Measurements from ENCODE around the gene BAZ1A.

BAZ1A gene

GRCh38 chr14:34883954-34884353 lies 8.8 kb upstream of the BAZ1A start:
- Histone ChIP-seq H2BK120ac (ENCODE audit: low read depth, low read length) (no peak overlapping the region), H2BK15ac (replicated peaks; ENCODE audit: low read depth) (no peak overlapping the region), H3K23ac (ENCODE audit: low read length) (no peak overlapping the region), H3K18ac (ENCODE audit: low read length) (no peak overlapping the region), H3K4me2 (ENCODE audit: low read length) (no peak overlapping the region), H3K4ac (ENCODE audit: low read depth, low read length) (no peak overlapping the region), H4K5ac (ENCODE audit: low read length) (no peak overlapping the region), H4K8ac (ENCODE audit: low read depth, low read length) (no peak overlapping the region), H3K36me3 (ENCODE audit: control insufficient read depth, insufficient read depth, low read length) (no peaks in the 10 kb centered on the region), H3K4me1 (ENCODE audit: control insufficient read depth, low read depth, low read length) (no peaks in the 10 kb centered on the region), H3K27ac (ENCODE audit: low read depth, low read length) (no peak overlapping the region), H3K56ac (ENCODE audit: low read length) (no peak overlapping the region), H3K27me3 (ENCODE audit: insufficient read depth, low read length, poor library complexity) (no peaks in the 10 kb centered on the region), H3K9ac (ENCODE audit: low read length) (no peak overlapping the region), H3K79me2 (ENCODE audit: control insufficient read depth, insufficient read depth, low read length) (no peaks in the 10 kb centered on the region), H2AK5ac (ENCODE audit: low read length) (no peak overlapping the region), H3K4me3 (ENCODE audit: low read length) (no peak overlapping the region), H3K79me1 (ENCODE audit: low read length) (no peaks in the 10 kb centered on the region), H2BK5ac (ENCODE audit: low read length) (no peak overlapping the region)
- no CpG with 5 or more reads among the region's 4 CpGs for WGBS (ENCODE audit: extremely low coverage, insufficient coverage, low lambda C conversion rate)
- no peak for DNase-seq

- H3K27me3 ChIP-seq (ENCODE audit: insufficient read depth, low read length, poor library complexity): no peaks in the 10 kb centered on the region
- H2BK120ac ChIP-seq (ENCODE audit: low read depth, low read length): no peak overlapping the region
These were observed 652 bp downstream of the BAZ1A start for GRCh38 chr14:34874386-34875030.

GRCh38 chr14:34873589-34874385 lies 1.4 kb downstream of the BAZ1A start:
- peak overlapping the region; percentile 51 for H3K4me2 ChIP-seq (ENCODE audit: low read length)
- no peaks in the 10 kb centered on the region for H3K4me1 ChIP-seq (ENCODE audit: control insufficient read depth, low read depth, low read length)
- peak; percentile 90 for DNase-seq
- H3K27ac ChIP-seq (ENCODE audit: low read depth, low read length): peak overlapping the region; percentile 93
- peak overlapping the region; percentile 92 for H3K9ac ChIP-seq (ENCODE audit: low read length)
- H3K79me1 ChIP-seq (ENCODE audit: low read length): peaks cover 4% of the 10 kb centered on the region
- peak overlapping the region; percentile 84 for H3K4me3 ChIP-seq (ENCODE audit: low read length)
- no peaks in the 10 kb centered on the region for H3K27me3 ChIP-seq (ENCODE audit: insufficient read depth, low read length, poor library complexity)
- H2BK5ac ChIP-seq (ENCODE audit: low read length): peak overlapping the region; percentile 43
- H3K56ac ChIP-seq (ENCODE audit: low read length): peak overlapping the region; percentile 96
- no CpG with 5 or more reads among the region's 81 CpGs for WGBS (ENCODE audit: extremely low coverage, insufficient coverage, low lambda C conversion rate)
- no peak overlapping the region for H2BK15ac ChIP-seq (replicated peaks; ENCODE audit: low read depth)
- peak overlapping the region; percentile 20 for H3K4ac ChIP-seq (ENCODE audit: low read depth, low read length)
- no peaks in the 10 kb centered on the region for H3K36me3 ChIP-seq (ENCODE audit: control insufficient read depth, insufficient read depth, low read length)
- H4K5ac ChIP-seq (ENCODE audit: low read length): no peak overlapping the region
- H3K18ac ChIP-seq (ENCODE audit: low read length): peak overlapping the region; percentile 94
- H4K8ac ChIP-seq (ENCODE audit: low read depth, low read length): no peak overlapping the region
- H2BK120ac ChIP-seq (ENCODE audit: low read depth, low read length): no peak overlapping the region
- H2AK5ac ChIP-seq (ENCODE audit: low read length): no peak overlapping the region
- H3K79me2 ChIP-seq (ENCODE audit: control insufficient read depth, insufficient read depth, low read length): peaks cover 28% of the 10 kb centered on the region
- peak overlapping the region; percentile 56 for H3K23ac ChIP-seq (ENCODE audit: low read length)

More at GRCh38 chr14:34874386-34875030, 652 bp downstream of the BAZ1A start:
- Histone ChIP-seq H3K23ac (ENCODE audit: low read length) (peak overlapping the region; percentile 60), H3K36me3 (ENCODE audit: control insufficient read depth, insufficient read depth, low read length) (no peaks in the 10 kb centered on the region), H3K4me1 (ENCODE audit: control insufficient read depth, low read depth, low read length) (no peaks in the 10 kb centered on the region), H3K4me2 (ENCODE audit: low read length) (peak overlapping the region; percentile 10), H4K5ac (ENCODE audit: low read length) (no peak overlapping the region), H3K27ac (ENCODE audit: low read depth, low read length) (peak overlapping the region; percentile 93), H4K8ac (ENCODE audit: low read depth, low read length) (no peak overlapping the region), H2BK15ac (replicated peaks; ENCODE audit: low read depth) (no peak overlapping the region), H3K79me2 (ENCODE audit: control insufficient read depth, insufficient read depth, low read length) (peaks cover 25% of the 10 kb centered on the region), H3K56ac (ENCODE audit: low read length) (peak overlapping the region; percentile 96), H3K4ac (ENCODE audit: low read depth, low read length) (peak overlapping the region; percentile 20), H3K79me1 (ENCODE audit: low read length) (peaks cover 4% of the 10 kb centered on the region), H2BK5ac (ENCODE audit: low read length) (peak overlapping the region; percentile 10), H3K4me3 (ENCODE audit: low read length) (peak overlapping the region; percentile 84), H3K18ac (ENCODE audit: low read length) (peak overlapping the region; percentile 94), H2AK5ac (ENCODE audit: low read length) (no peak overlapping the region), H3K9ac (ENCODE audit: low read length) (peak overlapping the region; percentile 92)
- DNase-seq: peak; percentile 78
- no CpG with 5 or more reads among the region's 85 CpGs for WGBS (ENCODE audit: extremely low coverage, insufficient coverage, low lambda C conversion rate)

GRCh38 chr14:34872822-34873588 lies 2.2 kb downstream of the BAZ1A start:
- Histone ChIP-seq H3K18ac (ENCODE audit: low read length) (peak overlapping the region; percentile 94), H3K79me2 (ENCODE audit: control insufficient read depth, insufficient read depth, low read length) (peaks cover 33% of the 10 kb centered on the region), H4K8ac (ENCODE audit: low read depth, low read length) (no peak overlapping the region), H3K4ac (ENCODE audit: low read depth, low read length) (no peak overlapping the region), H2BK15ac (replicated peaks; ENCODE audit: low read depth) (no peak overlapping the region), H4K5ac (ENCODE audit: low read length) (no peak overlapping the region), H3K4me3 (ENCODE audit: low read length) (peak overlapping the region; percentile 84), H3K27me3 (ENCODE audit: insufficient read depth, low read length, poor library complexity) (no peaks in the 10 kb centered on the region), H3K27ac (ENCODE audit: low read depth, low read length) (peak overlapping the region; percentile 93), H3K23ac (ENCODE audit: low read length) (no peak overlapping the region), H2BK5ac (ENCODE audit: low read length) (no peak overlapping the region), H3K79me1 (ENCODE audit: low read length) (peaks cover 4% of the 10 kb centered on the region), H3K36me3 (ENCODE audit: control insufficient read depth, insufficient read depth, low read length) (no peaks in the 10 kb centered on the region), H3K56ac (ENCODE audit: low read length) (peak overlapping the region; percentile 96), H2AK5ac (ENCODE audit: low read length) (no peak overlapping the region), H3K9ac (ENCODE audit: low read length) (peak overlapping the region; percentile 92), H3K4me2 (ENCODE audit: low read length) (peak overlapping the region; percentile 51), H3K4me1 (ENCODE audit: control insufficient read depth, low read depth, low read length) (no peaks in the 10 kb centered on the region), H2BK120ac (ENCODE audit: low read depth, low read length) (no peak overlapping the region)
- no CpG with 5 or more reads among the region's 19 CpGs for WGBS (ENCODE audit: extremely low coverage, insufficient coverage, low lambda C conversion rate)
- DNase-seq: no peak

GRCh38 chr14:34867199-34867598 lies 8.0 kb downstream of the BAZ1A start:
- no CpG with 5 or more reads among the region's 5 CpGs for WGBS (ENCODE audit: extremely low coverage, insufficient coverage, low lambda C conversion rate)
- Histone ChIP-seq H3K4me3 (ENCODE audit: low read length) (no peak overlapping the region), H4K5ac (ENCODE audit: low read length) (no peak overlapping the region), H3K79me1 (ENCODE audit: low read length) (peaks cover 14% of the 10 kb centered on the region), H3K4ac (ENCODE audit: low read depth, low read length) (no peak overlapping the region), H3K79me2 (ENCODE audit: control insufficient read depth, insufficient read depth, low read length) (peaks cover 41% of the 10 kb centered on the region), H3K27me3 (ENCODE audit: insufficient read depth, low read length, poor library complexity) (no peaks in the 10 kb centered on the region), H3K4me2 (ENCODE audit: low read length) (no peak overlapping the region), H4K8ac (ENCODE audit: low read depth, low read length) (no peak overlapping the region), H2BK5ac (ENCODE audit: low read length) (no peak overlapping the region), H3K56ac (ENCODE audit: low read length) (no peak overlapping the region), H3K27ac (ENCODE audit: low read depth, low read length) (no peak overlapping the region), H3K4me1 (ENCODE audit: control insufficient read depth, low read depth, low read length) (no peaks in the 10 kb centered on the region), H3K23ac (ENCODE audit: low read length) (no peak overlapping the region), H2AK5ac (ENCODE audit: low read length) (no peak overlapping the region), H3K9ac (ENCODE audit: low read length) (no peak overlapping the region), H2BK15ac (replicated peaks; ENCODE audit: low read depth) (no peak overlapping the region), H3K18ac (ENCODE audit: low read length) (no peak overlapping the region), H3K36me3 (ENCODE audit: control insufficient read depth, insufficient read depth, low read length) (no peaks in the 10 kb centered on the region), H2BK120ac (ENCODE audit: low read depth, low read length) (no peak overlapping the region)
- DNase-seq: no peak

Data from mesendoderm (in vitro differentiated cells).